Stimulated activated CD4-positive, alpha-beta T cell treated with anti-CD3 and anti-CD28 coated beads, Interleukin-4, amount 100 ng/mL, for 48 hours (primary cell): Measurements from ENCODE around the gene DMXL1.

ENCODE experiments used
- DNase-seq, 2 donors: peaks; one replicate each; pipeline ENCODE4 v3.0.0-alpha.2; 2020; ENCODE audit warnings: low read depth in 2 of 2

DMXL1 gene

GRCh38 chr5:119269061-119269944 is 198.4 kb downstream of the DMXL1 start:
- no peak for DNase-seq

- no peak for DNase-seq
Observed at GRCh38 chr5:119270121-119270565, 199.3 kb downstream of the DMXL1 start.

GRCh38 chr5:119270960-119271757 is 200.3 kb downstream of the DMXL1 start:
- no peak for DNase-seq

GRCh38 chr5:119271758-119272730 is 201.2 kb downstream of the DMXL1 start:
- no peak for DNase-seq

GRCh38 chr5:119273391-119273839 is 202.5 kb downstream of the DMXL1 start:
- no peak for DNase-seq

GRCh38 chr5:119274030-119274766 is 203.3 kb downstream of the DMXL1 start:
- DNase-seq: no peak

- no peak for DNase-seq
Observed at GRCh38 chr5:119274767-119275130, 203.9 kb downstream of the DMXL1 start.

- DNase-seq: no peak
Observed at GRCh38 chr5:119275146-119275545, 204.3 kb downstream of the DMXL1 start.

- DNase-seq: no peak
Observed at GRCh38 chr5:119275601-119276173, 204.8 kb downstream of the DMXL1 start.

- DNase-seq: no peak
Observed at GRCh38 chr5:119276978-119277377, 206.1 kb downstream of the DMXL1 start.

- no peak for DNase-seq
Observed at GRCh38 chr5:119279093-119279492, 208.2 kb downstream of the DMXL1 start.

- no peak for DNase-seq
Observed at GRCh38 chr5:119280380-119280779, 209.5 kb downstream of the DMXL1 start.

- no peak for DNase-seq
Observed at GRCh38 chr5:119282628-119283027, 211.7 kb downstream of the DMXL1 start.

GRCh38 chr5:119284031-119284430 is 213.1 kb downstream of the DMXL1 start:
- no peak for DNase-seq

- no peak for DNase-seq
Observed at GRCh38 chr5:119285070-119285916, 214.4 kb downstream of the DMXL1 start.

GRCh38 chr5:119286511-119287488 is 215.9 kb downstream of the DMXL1 start:
- DNase-seq: no peak

GRCh38 chr5:119287547-119288111 is 216.7 kb downstream of the DMXL1 start:
- no peak for DNase-seq
